ELR (cell line): ENCODE measurements around the gene TAX1BP1.

Experiments used
- DNase-seq: peaks from one replicate; pipeline ENCODE4 v3.0.0-alpha.2; 2015; ENCODE audit warnings: low read depth

TAX1BP1 gene

DNA sequence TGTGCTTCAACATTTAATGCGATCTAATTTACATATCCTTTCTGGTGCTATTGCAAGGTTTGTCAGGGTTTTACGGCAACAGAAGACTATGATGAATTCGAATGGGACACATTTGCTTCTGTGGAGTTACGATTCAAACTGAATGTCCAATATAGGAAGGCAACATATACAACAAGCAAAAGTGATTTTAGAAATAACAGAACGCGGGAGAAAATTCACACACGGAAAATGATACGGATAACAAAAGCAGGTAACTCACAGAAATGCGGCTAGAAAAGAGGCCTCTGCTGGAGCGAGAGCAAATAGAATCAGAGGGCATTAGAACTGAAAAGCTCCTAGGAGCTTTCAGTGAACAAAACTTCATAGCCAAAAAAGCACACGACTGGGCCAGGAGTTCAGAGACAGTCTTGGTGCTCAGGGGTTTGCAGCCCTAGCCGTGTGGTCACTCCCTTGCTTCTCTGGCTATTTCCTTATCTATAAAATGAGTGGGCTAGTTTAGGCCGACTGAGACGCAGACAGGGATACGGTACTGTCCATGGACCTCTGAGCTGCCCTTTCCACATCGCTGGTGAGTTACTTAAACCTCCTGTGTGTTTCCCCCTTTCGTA lies 557 bp upstream of the TAX1BP1 start:
- DNase-seq = peak; percentile 76

GRCh38 chr7:27740449-27741086 lies 606 bp downstream of the TAX1BP1 start:
- peak; percentile 87 for DNase-seq

GRCh38 chr7:27742091-27742710 lies 2.2 kb downstream of the TAX1BP1 start:
- peak; percentile 12 for DNase-seq

DNA sequence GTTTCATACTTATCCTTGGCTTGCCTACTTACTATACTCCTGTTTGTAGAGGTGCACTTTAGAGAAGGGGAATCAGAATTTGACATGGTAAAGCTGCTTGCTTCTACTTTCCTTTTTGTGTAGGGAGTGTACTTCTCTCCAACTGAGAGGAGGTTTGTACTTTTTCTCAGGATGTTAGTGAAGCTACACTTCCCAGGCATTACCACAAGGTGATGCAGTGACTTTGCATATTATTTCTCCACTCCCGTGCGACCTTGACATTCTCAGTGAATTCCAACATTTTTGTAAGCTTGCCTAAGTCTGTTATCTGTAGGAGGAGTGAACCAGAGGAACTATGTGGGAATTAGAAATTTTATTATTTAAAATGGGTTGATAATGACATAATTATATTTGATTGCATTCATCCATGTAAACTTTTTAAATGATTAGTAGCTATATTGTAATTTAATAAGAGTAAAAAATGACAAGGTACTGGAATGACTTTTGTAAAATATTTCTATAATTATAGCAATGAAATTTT lies 5.2 kb downstream of the TAX1BP1 start:
- DNase-seq = peak; percentile 88

DNA sequence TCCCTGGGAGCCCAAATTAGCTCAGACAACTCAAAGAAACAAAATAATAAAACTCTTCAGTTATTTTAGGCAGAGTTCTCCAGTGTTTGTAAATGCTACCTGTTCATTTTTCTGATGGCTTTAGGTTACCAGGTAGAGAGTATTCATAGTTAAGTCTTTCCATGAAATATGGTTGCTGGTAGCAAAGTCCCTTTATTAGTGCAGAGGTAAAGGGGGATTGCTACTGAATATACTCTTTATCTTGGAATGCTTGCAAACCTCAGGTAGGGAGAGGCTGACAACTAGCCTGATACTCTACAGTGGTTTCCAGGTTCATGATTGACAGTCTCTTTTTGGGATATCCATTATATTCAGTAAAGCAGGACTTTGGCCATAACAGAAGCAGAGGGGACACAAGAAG lies 6.5 kb downstream of the TAX1BP1 start:
- no peak for DNase-seq

- peak; percentile 22 for DNase-seq
These were observed 7.0 kb downstream of the TAX1BP1 start for GRCh38 chr7:27746978-27747377.

DNA sequence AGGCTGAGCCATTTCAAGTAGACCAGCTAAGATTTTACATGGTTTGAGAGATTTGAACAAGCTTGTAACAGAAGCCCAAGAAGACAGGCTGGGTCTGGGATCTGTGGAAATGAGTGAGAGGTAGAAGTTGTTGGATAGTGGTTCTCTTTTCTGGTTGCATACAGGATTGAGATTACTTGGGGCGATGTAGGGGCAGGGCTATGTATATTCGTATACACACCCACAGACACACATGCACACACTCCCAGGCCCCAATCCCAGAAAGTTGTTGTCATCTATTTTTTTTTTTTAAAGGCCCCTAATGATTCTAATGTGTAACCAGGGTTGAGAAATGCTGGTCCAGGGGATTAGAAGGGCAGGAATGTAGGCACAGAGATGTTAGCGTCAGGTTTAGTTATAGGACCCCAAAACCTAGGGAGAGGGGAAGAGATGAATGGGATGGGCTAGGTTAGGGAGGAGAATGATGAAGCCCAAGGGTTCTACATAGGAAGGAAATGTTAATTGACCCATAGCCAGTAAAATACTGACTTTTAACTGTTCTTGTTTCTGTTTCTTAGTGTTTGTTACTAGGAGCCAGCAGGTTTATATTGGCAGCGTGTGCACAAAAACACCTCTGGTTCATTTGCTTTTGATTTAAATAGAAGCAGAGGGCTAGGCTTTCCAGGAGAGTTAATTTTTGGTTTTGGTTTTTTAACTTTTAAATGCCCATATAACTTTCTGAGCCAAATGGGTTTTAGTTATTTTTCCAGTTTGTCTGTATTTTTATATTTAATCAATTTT lies 7.8 kb downstream of the TAX1BP1 start:
- no peak for DNase-seq

GRCh38 chr7:27750316-27750715 lies 10.4 kb downstream of the TAX1BP1 start:
- no peak for DNase-seq

- no peak for DNase-seq
These were observed 12.1 kb downstream of the TAX1BP1 start for GRCh38 chr7:27751888-27752660.

DNA sequence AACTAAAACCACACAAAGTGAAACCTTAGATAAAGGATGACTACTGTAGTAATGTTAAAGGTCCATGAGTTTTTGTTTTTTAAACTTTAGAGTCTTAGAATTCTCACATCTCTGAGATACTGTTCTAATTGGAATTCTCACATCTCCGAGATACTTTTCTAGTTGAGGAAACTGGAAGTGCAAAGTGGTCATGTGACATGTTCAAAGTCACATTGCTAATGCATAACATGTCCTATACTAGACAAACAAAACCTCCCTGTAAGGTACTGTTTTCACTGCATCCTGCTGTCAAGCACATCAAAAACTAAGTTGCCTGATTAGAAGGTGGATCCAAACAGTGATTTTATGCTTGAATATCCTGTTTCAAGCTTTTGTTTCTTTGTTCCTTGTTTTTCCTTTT lies 13.9 kb downstream of the TAX1BP1 start:
- DNase-seq = no peak

DNA sequence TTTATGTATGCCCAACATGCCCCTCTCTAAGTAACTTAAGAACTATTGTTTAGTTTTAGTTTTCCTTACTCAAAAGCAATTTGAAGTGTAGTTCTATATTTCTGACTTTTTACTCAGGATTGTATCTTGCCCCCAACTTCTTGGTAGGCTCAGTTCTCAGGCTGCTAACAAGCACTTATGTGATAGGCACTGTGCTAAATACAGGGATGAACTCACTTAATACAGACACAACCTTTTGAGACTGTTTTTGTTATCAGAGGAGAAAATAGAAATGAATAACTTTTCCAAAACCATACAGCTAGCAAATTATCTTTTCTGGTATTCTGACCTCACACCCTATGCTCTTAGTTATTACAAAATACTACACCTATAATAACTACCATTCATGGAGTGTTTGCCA lies 16.3 kb downstream of the TAX1BP1 start:
- no peak for DNase-seq

GRCh38 chr7:27759491-27759890 lies 19.5 kb downstream of the TAX1BP1 start:
- DNase-seq = no peak

DNA sequence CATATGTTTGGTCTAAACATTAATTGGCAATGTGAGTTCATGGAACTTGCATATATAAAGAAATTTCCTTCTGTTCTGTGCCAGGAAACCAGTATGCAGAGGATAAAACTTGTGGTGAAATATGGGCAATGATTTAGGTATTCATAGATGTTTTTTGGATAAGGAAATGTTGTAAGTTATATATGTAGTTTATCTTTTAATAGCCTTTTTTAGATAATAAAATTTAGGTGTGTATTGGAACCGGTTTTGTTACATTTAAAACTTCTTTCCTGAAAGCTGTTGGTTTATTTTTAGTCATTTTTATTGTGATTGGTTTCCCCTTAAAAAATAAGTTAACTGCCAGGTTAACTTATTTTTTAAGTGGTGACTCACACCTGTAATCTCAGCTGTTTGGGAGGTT lies 22.1 kb downstream of the TAX1BP1 start:
- DNase-seq = no peak

DNA sequence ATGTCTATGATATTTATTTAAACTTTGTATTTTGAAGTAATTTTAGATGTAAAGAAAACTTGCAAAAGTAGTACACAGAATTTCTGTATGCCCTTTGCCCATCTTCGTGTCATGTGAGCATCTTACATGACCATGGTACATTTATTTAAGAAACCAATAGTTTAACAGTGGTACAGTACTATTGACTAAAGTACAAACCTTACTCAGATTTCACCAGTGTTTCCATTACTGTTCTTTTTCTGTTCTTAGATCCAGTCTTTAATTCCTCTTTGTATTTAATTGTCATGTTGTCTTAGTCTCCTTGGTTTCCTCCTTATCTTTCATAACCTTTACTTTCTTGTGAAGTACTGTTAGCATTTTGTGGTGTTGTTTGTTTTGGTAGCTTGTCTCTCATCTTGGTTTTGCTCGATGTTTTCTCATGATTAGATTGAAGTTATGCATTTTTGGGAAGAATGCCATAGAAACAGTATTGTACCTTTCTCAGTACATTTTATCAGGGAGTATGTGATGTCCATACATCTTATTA lies 24.1 kb downstream of the TAX1BP1 start:
- DNase-seq = no peak

GRCh38 chr7:27765841-27766240 lies 25.9 kb downstream of the TAX1BP1 start:
- no peak for DNase-seq

- DNase-seq = no peak
These were observed 27.4 kb downstream of the TAX1BP1 start for GRCh38 chr7:27767374-27767773.

GRCh38 chr7:27771111-27771510 lies 31.1 kb downstream of the TAX1BP1 start:
- DNase-seq = peak; percentile 11

DNA sequence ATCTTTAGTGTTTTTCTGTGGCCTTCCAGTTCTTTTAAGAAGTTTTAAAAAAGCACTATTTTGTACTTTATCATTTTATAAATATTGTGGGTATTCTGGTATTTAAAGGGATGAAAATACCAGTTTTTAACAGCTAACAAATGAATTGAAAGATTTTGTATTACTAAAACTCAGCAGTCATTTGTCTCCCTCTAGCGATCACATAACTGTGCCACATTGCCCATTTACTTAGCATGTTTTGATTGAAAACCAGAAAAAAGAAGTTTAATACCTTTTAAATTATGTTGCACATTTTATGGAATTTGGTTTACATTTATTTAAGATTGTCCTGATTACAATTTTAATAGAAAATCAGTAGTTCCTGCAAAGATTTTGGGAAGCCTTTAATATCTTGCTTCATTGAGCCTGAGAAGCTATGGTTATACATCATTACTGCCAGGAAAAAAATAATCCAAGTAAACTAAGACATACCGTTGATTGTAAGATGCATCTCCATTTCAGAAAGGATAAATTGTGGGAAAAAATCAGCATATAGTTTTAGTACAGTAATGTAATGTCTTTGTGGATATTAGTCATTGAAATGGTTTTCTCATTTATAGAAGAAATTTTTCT lies 34.9 kb downstream of the TAX1BP1 start:
- peak; percentile 73 for DNase-seq

DNA sequence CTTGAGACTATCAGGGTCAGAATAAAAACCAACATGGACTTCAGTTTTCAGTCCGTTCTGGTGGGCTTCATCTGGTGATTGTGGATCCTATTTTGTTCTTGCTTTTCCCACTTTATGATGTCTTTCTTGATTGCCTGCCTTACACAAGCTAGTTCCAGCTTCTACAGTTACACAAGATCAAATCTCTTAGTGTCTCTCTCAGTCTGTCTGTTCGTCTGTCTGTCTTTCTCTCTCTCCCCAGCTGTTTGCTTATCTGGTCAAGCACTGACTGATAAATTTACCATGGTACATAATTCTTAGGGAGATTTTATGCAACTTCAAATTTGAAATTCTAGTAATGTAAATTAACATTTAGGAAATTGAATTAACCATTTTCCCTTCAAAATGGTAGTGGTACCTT lies 35.8 kb downstream of the TAX1BP1 start:
- no peak for DNase-seq

DNA sequence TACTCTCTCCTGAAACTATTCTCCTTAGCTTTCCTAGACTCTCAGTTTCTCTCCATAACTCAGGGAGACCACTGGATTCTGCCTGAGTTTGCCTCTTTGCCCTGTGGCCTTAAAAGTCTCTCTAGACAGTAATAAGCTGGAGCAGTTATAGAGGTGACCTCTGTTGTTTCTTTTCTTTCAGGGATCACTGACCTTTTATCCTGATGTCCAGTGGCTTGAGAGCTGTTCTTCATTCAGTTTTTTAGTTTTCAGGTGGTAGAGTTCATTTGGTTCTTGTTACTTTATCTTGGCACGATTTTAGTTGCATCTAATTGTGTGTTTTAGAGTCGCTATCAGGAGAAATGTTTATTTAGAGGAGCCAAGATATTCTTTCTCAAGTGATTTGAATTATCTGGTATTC lies 37.7 kb downstream of the TAX1BP1 start:
- DNase-seq = no peak

- DNase-seq = no peak
These were observed 39.9 kb downstream of the TAX1BP1 start for GRCh38 chr7:27779873-27780272.
